ENCODE measurements around the gene ATG3. TPM values are rescaled to one million over a fixed set of nuclear protein-coding genes. Genes with fewer than 3 reads are reported as not detected.
"Not testable (repeated sequence)": the region's sequence is repeated elsewhere in the genome, so short reads cannot be mapped to it uniquely, and the experiment has no call there.

Gene ATG3
- polyA plus RNA-seq, 3 donors: 42.4 to 50.1 (median 48.5) TPM

GRCh38 chr3:112514527-112515128 lies 47.1 kb downstream of the ATG3 start:
- DNase-seq (ENCODE audit: extremely low read depth in 1 of 11, low read depth in 9 of 11, low spot score in 4 of 11): no peak

DNA sequence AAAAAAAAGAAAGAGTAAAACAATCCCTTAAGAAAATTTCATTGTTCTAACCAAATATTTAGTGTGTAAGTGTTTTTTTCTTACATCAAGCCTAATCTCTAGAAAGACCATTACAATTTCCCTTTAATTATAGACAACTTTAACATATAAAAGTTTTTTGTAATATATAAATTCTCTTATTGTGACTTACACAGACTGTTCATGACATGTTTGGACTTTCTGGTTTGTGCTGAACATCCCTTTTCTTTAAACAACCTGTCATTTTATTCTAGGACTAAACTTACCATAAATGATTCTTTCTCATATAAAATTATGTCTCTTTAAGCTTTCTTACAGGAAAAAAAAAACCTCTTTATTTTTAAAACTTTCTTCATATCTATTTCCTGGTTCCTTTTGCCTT lies 49.4 kb downstream of the ATG3 start:
- DNase-seq (ENCODE audit: extremely low read depth in 1 of 11, low read depth in 9 of 11, low spot score in 4 of 11): no peak

DNA sequence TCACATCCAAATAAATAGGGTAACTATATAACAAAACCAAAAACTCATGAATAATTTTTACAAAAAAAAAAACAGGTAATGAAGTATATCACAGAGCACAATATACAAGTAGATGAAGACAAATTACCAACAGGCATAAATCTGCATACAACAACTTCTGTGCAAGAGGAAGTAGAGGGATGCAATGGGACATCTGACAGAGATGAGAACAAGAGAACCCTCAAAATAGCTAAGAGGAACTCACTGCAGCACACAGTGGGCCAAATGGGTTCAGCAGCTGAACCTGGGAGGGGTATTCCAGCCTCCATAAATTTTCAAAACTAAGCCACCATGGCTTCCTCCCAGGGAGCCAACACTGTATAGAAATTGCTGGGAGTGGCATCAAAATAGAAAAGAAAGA lies 52.9 kb downstream of the ATG3 start:
- DNase-seq (ENCODE audit: extremely low read depth in 1 of 11, low read depth in 9 of 11, low spot score in 4 of 11): no peak

DNA sequence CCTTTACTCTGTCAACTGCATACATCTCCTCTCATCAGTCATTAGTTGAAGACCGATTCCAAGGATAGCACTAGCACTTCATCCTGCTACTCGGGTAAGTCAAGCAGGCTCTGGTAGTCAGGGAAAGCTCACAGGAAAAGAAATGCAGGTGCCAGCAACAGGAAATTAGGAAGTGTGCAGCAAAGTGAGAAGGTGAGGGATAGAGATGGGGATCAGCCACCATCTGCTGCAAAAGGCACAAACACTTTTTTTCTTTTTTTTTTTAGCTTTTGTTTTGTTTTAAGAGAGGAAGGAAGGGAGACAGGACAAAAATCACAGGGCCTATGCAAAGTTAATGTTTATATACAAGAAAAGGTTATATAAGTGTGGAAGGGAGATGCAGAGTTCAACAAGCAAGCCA lies 53.5 kb downstream of the ATG3 start:
- no peak for DNase-seq (ENCODE audit: extremely low read depth in 1 of 11, low read depth in 9 of 11, low spot score in 4 of 11)

- DNase-seq (ENCODE audit: extremely low read depth in 1 of 11, low read depth in 9 of 11, low spot score in 4 of 11): no peak
Observed at GRCh38 chr3:112505907-112506306, 55.9 kb downstream of the ATG3 start.

DNA sequence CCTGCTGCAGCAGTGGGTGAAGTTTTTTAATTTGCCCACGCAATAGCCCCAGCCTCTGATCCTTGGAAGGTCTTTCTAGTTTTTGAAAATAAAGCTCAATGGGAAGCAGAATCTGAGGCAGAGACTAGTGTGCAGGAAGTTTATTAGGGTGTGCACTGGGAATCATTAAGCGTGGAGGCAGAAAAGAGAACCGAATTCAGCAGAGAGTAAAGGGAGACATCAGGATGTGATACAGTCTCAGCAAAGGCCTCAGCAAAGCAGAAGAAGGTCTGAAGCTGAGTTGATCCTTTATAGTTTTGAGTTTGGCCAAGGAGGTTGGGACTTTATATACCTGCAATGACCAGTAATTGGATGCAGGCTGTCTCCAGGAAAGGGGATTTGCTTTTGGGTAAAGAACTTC lies 57.6 kb downstream of the ATG3 start:
- DNase-seq (ENCODE audit: extremely low read depth in 1 of 11, low read depth in 9 of 11, low spot score in 4 of 11): no peak

DNA sequence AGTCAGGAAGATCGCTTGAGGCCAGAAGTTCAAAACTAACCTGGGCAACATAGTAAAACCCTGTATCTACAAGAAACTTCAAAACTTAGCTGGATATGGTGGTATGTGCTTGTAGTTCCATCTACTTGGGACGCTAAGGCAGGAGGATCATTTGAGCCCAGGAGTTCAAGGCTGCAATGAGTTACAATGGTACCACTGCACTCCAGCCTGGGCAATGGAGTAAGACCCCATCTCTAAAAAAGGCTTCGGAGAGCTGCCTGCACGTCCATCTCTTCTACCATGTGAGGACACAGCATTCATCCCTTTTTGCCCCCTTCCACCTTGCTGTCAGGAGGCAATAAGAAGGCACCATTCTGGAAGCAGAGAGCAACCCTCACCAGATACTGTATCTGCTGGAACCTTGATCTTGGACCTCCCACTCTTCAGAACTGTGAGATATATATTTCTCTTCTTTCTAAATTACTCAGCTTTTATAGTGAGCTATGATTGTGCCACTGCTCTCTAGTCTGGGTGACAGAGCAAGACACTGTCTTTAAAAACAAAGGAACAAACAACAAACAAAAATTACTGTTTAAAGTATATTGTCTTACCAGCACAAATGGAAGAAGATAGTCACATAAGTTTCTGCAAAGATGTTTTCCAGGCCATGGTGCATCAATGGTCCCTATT lies 58.3 kb downstream of the ATG3 start:
- DNase-seq (ENCODE audit: extremely low read depth in 1 of 11, low read depth in 9 of 11, low spot score in 4 of 11): no peak

GRCh38 chr3:112500621-112501020 lies 61.1 kb downstream of the ATG3 start:
- DNase-seq (ENCODE audit: extremely low read depth in 1 of 11, low read depth in 9 of 11, low spot score in 4 of 11): no peak

DNA sequence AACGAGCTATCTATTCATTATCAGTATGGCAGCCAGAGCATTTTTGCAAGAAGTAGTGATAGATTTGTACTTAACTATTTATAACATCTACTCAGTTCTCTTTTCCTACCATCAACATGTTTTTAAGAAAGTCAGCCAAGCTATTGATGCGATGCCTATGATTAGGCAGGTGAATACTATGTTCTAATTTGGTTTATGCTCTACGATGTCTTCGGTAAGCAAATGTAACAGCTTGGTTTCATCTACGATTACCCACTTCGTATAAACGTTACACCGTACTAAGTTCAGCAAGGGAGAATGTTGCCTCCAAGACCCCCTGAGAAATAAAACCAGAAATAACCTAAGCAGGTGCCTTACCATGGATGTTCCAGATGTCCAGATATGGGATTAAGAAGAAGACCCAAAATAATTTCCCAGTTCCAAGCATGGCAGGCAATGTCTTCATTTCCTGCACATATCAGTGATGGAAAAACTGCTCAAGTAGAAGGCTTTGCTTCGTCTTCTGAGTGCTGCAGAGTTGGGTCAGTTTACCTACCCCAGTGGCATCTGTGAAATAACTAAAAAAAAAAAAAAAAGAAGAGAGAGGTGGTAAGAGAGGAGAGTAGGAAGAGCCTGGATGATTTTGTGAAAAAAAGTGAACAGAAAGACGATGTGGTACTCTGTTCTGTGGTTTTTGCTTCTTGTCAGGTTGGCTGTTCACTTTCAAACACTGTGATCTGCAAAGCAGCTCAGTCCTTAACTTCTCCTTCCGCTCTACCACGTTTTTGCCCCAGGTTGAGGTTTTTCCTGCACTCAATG lies 62.6 kb downstream of the ATG3 start, which contains the start of gene BTLA:
Gene BTLA (minus strand): TSS at position 559 of the 798 bp plus-strand sequence. CDS start 114 bp downstream, at position 445.
- DNase-seq (ENCODE audit: extremely low read depth in 1 of 11, low read depth in 9 of 11, low spot score in 4 of 11): no peak

DNA sequence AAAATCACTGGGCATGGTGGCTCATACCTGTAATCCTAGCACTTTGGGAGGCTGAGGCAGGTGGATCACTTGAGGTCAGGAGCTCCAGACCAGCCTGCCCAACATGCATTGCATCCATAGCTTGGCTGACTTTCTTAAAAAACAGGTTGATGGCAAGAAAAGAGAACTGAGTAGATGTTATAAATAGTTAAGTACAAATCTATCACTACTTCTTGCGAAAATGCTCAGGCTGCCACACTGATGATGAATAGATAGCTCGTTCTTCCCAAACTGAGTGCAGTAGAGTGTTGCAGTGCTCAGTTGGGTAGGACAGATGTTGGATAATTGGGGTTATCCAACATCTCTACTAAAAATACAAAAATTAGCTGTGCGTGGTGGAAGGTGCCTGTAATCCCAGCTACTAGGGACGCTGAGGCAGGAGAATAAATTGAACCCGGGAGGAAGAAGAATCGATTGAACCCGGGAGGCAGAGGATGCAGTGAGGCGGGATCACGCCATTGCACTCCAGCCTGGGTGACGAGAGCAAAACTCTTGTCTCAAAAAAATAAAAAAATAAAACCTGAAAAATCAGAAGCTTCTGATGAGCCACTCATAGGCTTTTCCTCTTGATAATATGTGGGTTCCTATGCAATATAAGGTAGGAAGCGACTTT lies 63.7 kb downstream of the ATG3 start:
- no peak for DNase-seq (ENCODE audit: extremely low read depth in 1 of 11, low read depth in 9 of 11, low spot score in 4 of 11)

- no peak for DNase-seq (ENCODE audit: extremely low read depth in 1 of 11, low read depth in 9 of 11, low spot score in 4 of 11)
Observed at GRCh38 chr3:112496366-112497067, 65.2 kb downstream of the ATG3 start.

GRCh38 chr3:112494448-112494767 lies 67.4 kb downstream of the ATG3 start:
- DNase-seq (ENCODE audit: extremely low read depth in 1 of 11, low read depth in 9 of 11, low spot score in 4 of 11): not testable (repeated sequence)

- no peak for DNase-seq (ENCODE audit: extremely low read depth in 1 of 11, low read depth in 9 of 11, low spot score in 4 of 11)
Observed at GRCh38 chr3:112492124-112492523, 69.6 kb downstream of the ATG3 start.

DNA sequence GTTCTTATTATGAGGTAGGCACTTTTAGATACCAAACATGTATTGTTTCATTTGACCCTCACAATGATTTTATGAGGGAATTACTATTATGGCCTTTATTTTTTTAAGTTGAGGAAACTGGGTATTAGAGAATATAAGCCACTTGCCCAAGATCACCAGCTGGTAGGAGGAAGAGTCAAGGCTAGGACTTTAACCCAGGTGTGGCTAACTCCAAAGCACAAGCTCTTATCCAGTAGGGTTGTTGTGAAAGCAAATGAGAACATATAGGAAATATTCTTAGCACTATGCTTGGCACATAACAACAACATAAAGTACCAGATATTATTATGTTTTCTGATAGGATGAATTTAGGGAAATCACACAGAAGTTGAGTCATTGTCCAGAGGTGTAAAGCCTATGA lies 70.4 kb downstream of the ATG3 start:
- no peak for DNase-seq (ENCODE audit: extremely low read depth in 1 of 11, low read depth in 9 of 11, low spot score in 4 of 11)

GRCh38 chr3:112489674-112490479 lies 71.9 kb downstream of the ATG3 start:
- DNase-seq (ENCODE audit: extremely low read depth in 1 of 11, low read depth in 9 of 11, low spot score in 4 of 11): no peak

DNA sequence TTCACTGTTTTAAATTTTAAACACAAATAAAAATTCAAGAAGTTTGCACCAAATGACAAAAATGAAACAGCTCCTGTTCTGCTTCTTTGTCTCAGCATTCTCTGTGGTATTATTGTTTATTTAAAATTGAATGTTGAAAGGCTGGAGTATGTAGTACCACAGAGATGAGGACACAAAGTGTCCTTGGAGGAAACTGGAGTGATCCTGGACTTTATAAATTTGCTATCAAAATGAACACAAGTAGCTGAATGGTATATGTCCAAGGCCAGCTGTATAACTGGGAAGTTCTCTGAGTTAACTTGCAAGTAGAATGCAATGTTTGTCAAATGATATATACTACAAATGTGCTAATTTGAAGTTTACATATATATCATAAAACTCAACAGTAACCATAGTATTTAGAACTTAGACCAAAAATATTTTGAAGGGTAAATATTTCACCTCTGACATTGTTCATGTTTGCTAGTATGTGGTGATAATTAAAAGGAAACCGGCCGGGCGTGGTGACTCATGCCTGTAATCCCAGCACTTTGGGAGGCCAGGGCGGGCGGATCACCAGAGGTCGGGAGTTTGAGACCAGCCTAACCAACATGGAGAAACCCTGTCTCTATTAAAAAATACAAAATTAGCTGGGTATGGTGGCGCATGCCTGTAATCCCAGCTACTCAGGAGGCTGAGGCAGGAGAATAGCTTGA lies 74.8 kb downstream of the ATG3 start:
- DNase-seq (ENCODE audit: extremely low read depth in 1 of 11, low read depth in 9 of 11, low spot score in 4 of 11): no peak

DNA sequence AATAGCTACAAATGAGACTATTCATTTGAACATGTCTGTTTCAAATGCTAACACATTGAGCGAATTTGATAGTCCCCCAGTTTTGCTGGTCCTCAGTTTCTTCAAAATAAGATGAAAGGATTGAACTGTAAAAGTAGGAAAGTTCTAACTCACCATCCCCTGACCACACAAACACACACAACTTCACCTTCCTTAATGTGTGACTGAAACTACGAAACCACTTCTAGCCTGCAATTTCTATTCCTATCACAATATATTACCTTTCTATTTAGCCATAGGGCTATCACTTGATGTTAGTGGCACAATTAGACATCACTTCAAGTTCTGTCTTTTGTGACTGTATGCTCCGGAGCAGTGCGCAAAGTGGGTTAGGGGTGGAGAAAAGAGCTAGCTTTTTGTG lies 77.4 kb downstream of the ATG3 start:
- DNase-seq (ENCODE audit: extremely low read depth in 1 of 11, low read depth in 9 of 11, low spot score in 4 of 11): no peak

- DNase-seq (ENCODE audit: extremely low read depth in 1 of 11, low read depth in 9 of 11, low spot score in 4 of 11): no peak
Observed at GRCh38 chr3:112482675-112483074, 79.1 kb downstream of the ATG3 start.

Measured in renal cortex interstitium (tissue), 11 donors.